HepG2 (cell line): Measurements from ENCODE around the gene KCND2. TPM values are rescaled to one million over a fixed set of nuclear protein-coding genes. Genes with fewer than 3 reads are reported as not detected.

ENCODE experiments used
- ATAC-seq: fragments of 200-7000 bp; cut with Tn5 transposase; 3 replicates; pipeline ENCODE4 v1.9.1; 2020; ENCODE audit warnings: mild to moderate bottlenecking, moderate library complexity
- BruUV-seq: library from RNA; stranded (reverse); fragments of 400-500 nt; replicated peaks from 2 replicates; lab custom pipeline; 2021; lab: Mats Ljungman, UMichigan
- CTCF ChIA-PET: fragments of 300-600 bp; formaldehyde crosslinking; extraction: SDS; loops from one replicate; lab custom pipeline; 2021; ENCODE audit warnings: low total read pairs, inconsistent platforms, low intra/inter-chr PET ratio; lab: Yijun Ruan, JAX
- POLR2A ChIA-PET: fragments of 350-600 bp; sonication (Branson Sonifier 250); formaldehyde crosslinking; loops from one replicate; lab custom pipeline; 2020; ENCODE audit warnings: antibody characterized with exemption, inconsistent platforms; lab: Yijun Ruan, JAX
- DNase-seq: peaks from one replicate; pipeline ENCODE4 v3.0.0-alpha.2; 2015; ENCODE audit warnings: low spot score
- FAIRE-seq: peaks from 3 replicates; lab custom pipeline; 2011; peaks lifted over from hg19 to GRCh38; lab: Jason Lieb, UNC
- H2AFZ ChIP-seq: one replicate; pipeline ENCODE4 v1.6.1; 2011; ENCODE audit warnings: low read length, inconsistent platforms
- H3K27ac ChIP-seq: fragments of 300-600 bp; 3 replicates; pipeline ENCODE4 v1.8.0; 2011; ENCODE audit warnings: mixed run types, mild to moderate bottlenecking, mixed read lengths, low read length, inconsistent platforms; ENCODE audit not compliant: insufficient read depth; ENCODE audit errors: extremely low read length
- H3K27me3 ChIP-seq, 2 experiments: fragments of 200-600 bp in 1 of 2; 2 replicates in 1 of 2; 3 replicates in 1 of 2; pipeline versions ENCODE4 v1.6.0 to v1.8.0; 2011; ENCODE audit warnings: low read length in 2 of 2, mild to moderate bottlenecking in 2 of 2, moderate library complexity in 2 of 2, inconsistent platforms in 1 of 2; ENCODE audit not compliant: insufficient read depth in 2 of 2, control insufficient read depth in 1 of 2
- H3K36me3 ChIP-seq, 2 experiments: fragments of 200-600 bp in 1 of 2; replicated peaks in 1 of 2; 2 replicates in 1 of 2; 3 replicates in 1 of 2; pipeline versions ENCODE4 v1.5.1 to v1.8.0; 2011; ENCODE audit warnings: low read length in 2 of 2, inconsistent platforms in 1 of 2; ENCODE audit not compliant: insufficient read depth in 2 of 2, control insufficient read depth in 1 of 2
- H3K4me1 ChIP-seq: 2 replicates; pipeline ENCODE4 v1.5.1; 2012; ENCODE audit warnings: low read length, inconsistent platforms; ENCODE audit not compliant: insufficient read depth
- H3K4me2 ChIP-seq: 2 replicates; pipeline ENCODE4 v1.6.0; 2011; ENCODE audit warnings: low read depth, low read length, inconsistent platforms
- H3K4me3 ChIP-seq, 3 experiments: fragments of 200-600 bp in 1 of 3; sonication (generic), shearing (Covaris generic) in 1 of 3; replicated peaks in 1 of 3; 2 replicates each; pipeline ENCODE4 v1.5.1; 2011 to 2016; ENCODE audit warnings: low read length in 3 of 3, inconsistent platforms in 2 of 3, low read depth in 2 of 3, mild to moderate bottlenecking in 2 of 3, control low read depth in 1 of 3, mixed read lengths in 1 of 3; ENCODE audit not compliant: insufficient read depth in 1 of 3
- H3K79me2 ChIP-seq: one replicate; pipeline ENCODE4 v1.6.1; 2011; ENCODE audit warnings: low read length, inconsistent platforms; ENCODE audit not compliant: insufficient read depth
- H3K9ac ChIP-seq: 2 replicates; pipeline ENCODE4 v1.6.0; 2011; ENCODE audit warnings: mild to moderate bottlenecking, low read depth, low read length, inconsistent platforms; ENCODE audit not compliant: insufficient read depth
- H3K9me3 ChIP-seq: 2 replicates; pipeline ENCODE4 v1.5.1; 2012; ENCODE audit warnings: mild to moderate bottlenecking, low read length
- H4K20me1 ChIP-seq: 2 replicates; pipeline ENCODE4 v1.6.0; 2011; ENCODE audit warnings: inconsistent platforms, mild to moderate bottlenecking, low read length, moderate library complexity; ENCODE audit not compliant: insufficient read depth
- ARID3A ChIP-seq: IDR thresholded peaks from 2 replicates; pipeline ENCODE4 v1.6.1; 2012; ENCODE audit warnings: low read depth, low read length, improper control_type of control experiment
- CBX2 ChIP-seq, 2 experiments: fragments of 200-600 bp in 1 of 2; sonication (generic); formaldehyde crosslinking in 1 of 2; IDR thresholded peaks; 2 replicates each; pipeline versions ENCODE4 v1.7.0 to v1.8.1; 2018 to 2022; ENCODE audit warnings: low read depth in 2 of 2, low read length in 1 of 2, mild to moderate bottlenecking in 1 of 2, missing genetic modification reagents in 1 of 2
- KLF13 ChIP-seq: sonication (generic); formaldehyde crosslinking; IDR thresholded peaks from 2 replicates; pipeline ENCODE4 v1.4.0; 2020; ENCODE audit warnings: mild to moderate bottlenecking, missing genetic modification reagents
- PAWR ChIP-seq: sonication (generic); formaldehyde crosslinking; IDR thresholded peaks from 2 replicates; pipeline ENCODE4 v1.4.0; 2020; ENCODE audit warnings: missing genetic modification reagents, mild to moderate bottlenecking, borderline replicate concordance
- ZBTB20 ChIP-seq: sonication (generic); formaldehyde crosslinking; IDR thresholded peaks from 2 replicates; pipeline ENCODE4 v1.8.1; 2023; ENCODE audit warnings: missing genetic modification reagents, low read depth, mild to moderate bottlenecking, borderline replicate concordance
- ZBTB3 ChIP-seq: sonication (generic); formaldehyde crosslinking; IDR thresholded peaks from 2 replicates; pipeline ENCODE4 v1.4.0; 2020; ENCODE audit warnings: low read depth, mild to moderate bottlenecking, moderate library complexity, missing genetic modification reagents, borderline replicate concordance
- ZC3H13 ChIP-seq: sonication (generic); formaldehyde crosslinking; IDR thresholded peaks from 2 replicates; pipeline ENCODE4 v1.8.1; 2023; ENCODE audit warnings: mild to moderate bottlenecking, missing genetic modification reagents, moderate library complexity
- ZNF143 ChIP-seq: sonication (generic); formaldehyde crosslinking; IDR thresholded peaks from 2 replicates; pipeline ENCODE4 v1.4.0; 2020; ENCODE audit warnings: missing genetic modification reagents
- ZNF431 ChIP-seq: sonication (generic); formaldehyde crosslinking; IDR thresholded peaks from 2 replicates; pipeline ENCODE4 v1.9.0; 2022; ENCODE audit warnings: missing genetic modification reagents, low read depth, mild to moderate bottlenecking, borderline replicate concordance
- WGBS: methylation state at CpG from one replicate; pipeline ENCODE4 v1.1.6; 2017; ENCODE audit warnings: low lambda C conversion rate; 5-methylcytosine and 5-hydroxymethylcytosine counted together
- in situ Hi-C: cut with HindIII; loops from 2 replicates; pipeline ENCODE4 v1.10.0; 2017; ENCODE audit warnings: low pct_unique_long_range_greater_than_20kb; ENCODE audit not compliant: extremely low pct_ligation_motif_present
- intact Hi-C: fragments of 100-400 bp; cut with micrococcal nuclease; formaldehyde crosslinking; loops from one replicate; pipeline ENCODE4 v1.10.0; 2022; ENCODE audit not compliant: unreplicated experiment
- polyA plus RNA-seq, 8 experiments: library from polyadenylated mRNA; depleted of rRNA in 3 of 8; stranded (reverse) in 7 of 8; unstranded in 1 of 8; fragments of >200 nt; fragmentation: Illumina TruSeq in 4 of 8; extraction: Trizol in 4 of 8; gene quantifications; 2 replicates each; pipeline versions ENCODE4 v1.2.1 to v1.2.3, GENCODE V29; 2011 to 2016; ENCODE audit warnings: low read depth in 4 of 8, missing spikeins in 1 of 8, mixed read lengths in 1 of 8; ENCODE audit not compliant: insufficient read depth in 1 of 8
- total RNA-seq, 5 experiments: library from RNA; depleted of rRNA; stranded (reverse); fragments of >200 nt; fragmentation: Illumina TruSeq; extraction: Trizol; gene quantifications; 2 replicates each; pipeline ENCODE4 v1.2.3, GENCODE V29; 2016; ENCODE audit warnings: low read depth in 1 of 5
- TF ChIP-seq, protein P1 (sequence below): sonication (generic); formaldehyde crosslinking; IDR thresholded peaks from 2 replicates; pipeline ENCODE4 v1.4.0; 2020; ENCODE audit warnings: missing genetic modification reagents, borderline replicate concordance
- TF ChIP-seq, protein P2 (sequence below): sonication (generic); formaldehyde crosslinking; IDR thresholded peaks from 2 replicates; pipeline ENCODE4 v1.4.0; 2020; ENCODE audit warnings: missing genetic modification reagents, borderline replicate concordance
- TF ChIP-seq, protein P3 (sequence below): sonication (generic); formaldehyde crosslinking; IDR thresholded peaks from 2 replicates; pipeline ENCODE4 v1.5.0; 2020; ENCODE audit warnings: missing genetic modification reagents
- TF ChIP-seq, protein P4 (sequence below): sonication (generic); formaldehyde crosslinking; IDR thresholded peaks from 2 replicates; pipeline ENCODE4 v1.4.0; 2020; ENCODE audit warnings: missing genetic modification reagents

KCND2 gene
- total and polyA plus RNA-seq, 2 of the 13 experiments (the other 11 are each of a cell fraction or from before 2014, with no cell fraction given): not detected

GRCh38 chr7:120770206-120770605 lies 497.2 kb downstream of the KCND2 start:
- POLR2A ChIA-PET: no interaction called here
- TF ChIP-seq ZNF431 (CRISPR knock-in tag): no peak
- no peak for TF ChIP-seq KLF13 (CRISPR knock-in tag)
- TF ChIP-seq, protein P1, sequence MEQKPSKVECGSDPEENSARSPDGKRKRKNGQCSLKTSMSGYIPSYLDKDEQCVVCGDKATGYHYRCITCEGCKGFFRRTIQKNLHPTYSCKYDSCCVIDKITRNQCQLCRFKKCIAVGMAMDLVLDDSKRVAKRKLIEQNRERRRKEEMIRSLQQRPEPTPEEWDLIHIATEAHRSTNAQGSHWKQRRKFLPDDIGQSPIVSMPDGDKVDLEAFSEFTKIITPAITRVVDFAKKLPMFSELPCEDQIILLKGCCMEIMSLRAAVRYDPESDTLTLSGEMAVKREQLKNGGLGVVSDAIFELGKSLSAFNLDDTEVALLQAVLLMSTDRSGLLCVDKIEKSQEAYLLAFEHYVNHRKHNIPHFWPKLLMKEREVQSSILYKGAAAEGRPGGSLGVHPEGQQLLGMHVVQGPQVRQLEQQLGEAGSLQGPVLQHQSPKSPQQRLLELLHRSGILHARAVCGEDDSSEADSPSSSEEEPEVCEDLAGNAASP: no peak
- no peak for TF ChIP-seq ZBTB3 (CRISPR knock-in tag)
- TF ChIP-seq, protein P2, sequence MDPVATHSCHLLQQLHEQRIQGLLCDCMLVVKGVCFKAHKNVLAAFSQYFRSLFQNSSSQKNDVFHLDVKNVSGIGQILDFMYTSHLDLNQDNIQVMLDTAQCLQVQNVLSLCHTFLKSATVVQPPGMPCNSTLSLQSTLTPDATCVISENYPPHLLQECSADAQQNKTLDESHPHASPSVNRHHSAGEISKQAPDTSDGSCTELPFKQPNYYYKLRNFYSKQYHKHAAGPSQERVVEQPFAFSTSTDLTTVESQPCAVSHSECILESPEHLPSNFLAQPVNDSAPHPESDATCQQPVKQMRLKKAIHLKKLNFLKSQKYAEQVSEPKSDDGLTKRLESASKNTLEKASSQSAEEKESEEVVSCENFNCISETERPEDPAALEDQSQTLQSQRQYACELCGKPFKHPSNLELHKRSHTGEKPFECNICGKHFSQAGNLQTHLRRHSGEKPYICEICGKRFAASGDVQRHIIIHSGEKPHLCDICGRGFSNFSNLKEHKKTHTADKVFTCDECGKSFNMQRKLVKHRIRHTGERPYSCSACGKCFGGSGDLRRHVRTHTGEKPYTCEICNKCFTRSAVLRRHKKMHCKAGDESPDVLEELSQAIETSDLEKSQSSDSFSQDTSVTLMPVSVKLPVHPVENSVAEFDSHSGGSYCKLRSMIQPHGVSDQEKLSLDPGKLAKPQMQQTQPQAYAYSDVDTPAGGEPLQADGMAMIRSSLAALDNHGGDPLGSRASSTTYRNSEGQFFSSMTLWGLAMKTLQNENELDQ (CRISPR knock-in tag): no peak
- TF ChIP-seq ZBTB20 (CRISPR knock-in tag): no peak
- no peak for TF ChIP-seq ARID3A
- no peak for TF ChIP-seq ZC3H13
- no peak for TF ChIP-seq ZNF143 (CRISPR knock-in tag)
- TF ChIP-seq, protein P3, sequence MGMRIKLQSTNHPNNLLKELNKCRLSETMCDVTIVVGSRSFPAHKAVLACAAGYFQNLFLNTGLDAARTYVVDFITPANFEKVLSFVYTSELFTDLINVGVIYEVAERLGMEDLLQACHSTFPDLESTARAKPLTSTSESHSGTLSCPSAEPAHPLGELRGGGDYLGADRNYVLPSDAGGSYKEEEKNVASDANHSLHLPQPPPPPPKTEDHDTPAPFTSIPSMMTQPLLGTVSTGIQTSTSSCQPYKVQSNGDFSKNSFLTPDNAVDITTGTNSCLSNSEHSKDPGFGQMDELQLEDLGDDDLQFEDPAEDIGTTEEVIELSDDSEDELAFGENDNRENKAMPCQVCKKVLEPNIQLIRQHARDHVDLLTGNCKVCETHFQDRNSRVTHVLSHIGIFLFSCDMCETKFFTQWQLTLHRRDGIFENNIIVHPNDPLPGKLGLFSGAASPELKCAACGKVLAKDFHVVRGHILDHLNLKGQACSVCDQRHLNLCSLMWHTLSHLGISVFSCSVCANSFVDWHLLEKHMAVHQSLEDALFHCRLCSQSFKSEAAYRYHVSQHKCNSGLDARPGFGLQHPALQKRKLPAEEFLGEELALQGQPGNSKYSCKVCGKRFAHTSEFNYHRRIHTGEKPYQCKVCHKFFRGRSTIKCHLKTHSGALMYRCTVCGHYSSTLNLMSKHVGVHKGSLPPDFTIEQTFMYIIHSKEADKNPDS (CRISPR knock-in tag): no peak
- TF ChIP-seq CBX2 (IDR thresholded peaks at IDR 0.05; ENCODE audit: low read depth, low read length): no peak
- no peak for TF ChIP-seq CBX2 (CRISPR knock-in tag; IDR thresholded peaks at IDR 0.05; ENCODE audit: low read depth)
- TF ChIP-seq PAWR: no peak
- TF ChIP-seq, protein P4, sequence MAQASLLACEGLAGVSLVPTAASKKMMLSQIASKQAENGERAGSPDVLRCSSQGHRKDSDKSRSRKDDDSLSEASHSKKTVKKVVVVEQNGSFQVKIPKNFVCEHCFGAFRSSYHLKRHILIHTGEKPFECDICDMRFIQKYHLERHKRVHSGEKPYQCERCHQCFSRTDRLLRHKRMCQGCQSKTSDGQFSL: no peak
- TF ChIP-seq, all 625 proteins: peak for 0
- Histone ChIP-seq H3K27ac (no peak overlapping the region), H3K27me3 (no peaks in the 10 kb centered on the region), H3K4me1 (no peaks in the 10 kb centered on the region), H3K79me2 (no peaks in the 10 kb centered on the region), H3K4me2 (no peak overlapping the region), H3K36me3 (no peaks in the 10 kb centered on the region), H4K20me1 (no peaks in the 10 kb centered on the region), H3K9ac (no peak overlapping the region), H3K4me3 (no peak overlapping the region), H3K9me3 (no peaks in the 10 kb centered on the region), H2AFZ (no peak overlapping the region)
- no peak for FAIRE-seq
- no peak for DNase-seq
- CTCF ChIA-PET: no interaction called here
- ATAC-seq: no peak
- in situ Hi-C loops: no loop called here
- WGBS: 2% methylated on average over 3 of the region's 3 CpGs
- intact Hi-C loops: no loop called here
- BruUV-seq: no TSS peak
